BLaER1 treated with 17β-estradiol and CSF1 and Interleukin-3, amounts not matched to agents 10 nM and 100 nM (cell line): ENCODE measurements around the gene STX4.

ENCODE experiments used
- H3K27ac ChIP-seq, 11 experiments: shearing (Covaris generic); formaldehyde crosslinking; 2 replicates each; pipeline ENCODE4 v1.8.1; 2022
- H3K27me3 ChIP-seq, 11 experiments: shearing (Covaris generic); formaldehyde crosslinking; 2 replicates each; pipeline ENCODE4 v1.8.1; 2022
- H3K36me3 ChIP-seq, 11 experiments: shearing (Covaris generic); formaldehyde crosslinking; 2 replicates each; pipeline ENCODE4 v1.8.1; 2022
- H3K4me1 ChIP-seq, 10 experiments: shearing (Covaris generic); formaldehyde crosslinking; 2 replicates each; pipeline ENCODE4 v1.8.1; 2022
- H3K4me2 ChIP-seq, 11 experiments: shearing (Covaris generic); formaldehyde crosslinking; 2 replicates each; pipeline ENCODE4 v1.8.1; 2022
- H3K4me3 ChIP-seq, 10 experiments: shearing (Covaris generic); formaldehyde crosslinking; 2 replicates each; pipeline ENCODE4 v1.8.1; 2022
- H3K9ac ChIP-seq, 11 experiments: shearing (Covaris generic); formaldehyde crosslinking; 2 replicates each; pipeline ENCODE4 v1.8.1; 2022
- H3K9me3 ChIP-seq, 11 experiments: shearing (Covaris generic); formaldehyde crosslinking; replicated peaks in 1 of 11; 2 replicates each; pipeline ENCODE4 v1.8.1; 2022
- H4K20me1 ChIP-seq, 11 experiments: shearing (Covaris generic); formaldehyde crosslinking; 2 replicates each; pipeline ENCODE4 v1.8.1; 2022
- Cebpa-rat ChIP-seq, 11 experiments: shearing (Covaris generic); IDR thresholded peaks; 2 replicates each; pipeline ENCODE4 v1.8.1; 2022

The STX4 gene

GRCh38 chr16:31004658-31005057 is 28.7 kb upstream of the STX4 start:
- no peak overlapping the region for H3K4me3 ChIP-seq
- H3K27ac ChIP-seq = no peak overlapping the region
- H3K4me2 ChIP-seq = no peak overlapping the region
- peaks cover 0 to 25% (median 20%) of the 10 kb centered on the region in 10 experiments; a peak in 16 of 20 replicates for H3K4me1 ChIP-seq
- no peaks in the 10 kb centered on the region for H3K36me3 ChIP-seq
- peaks cover 0 to under 1% (median 0%) of the 10 kb centered on the region in 11 experiments; a peak in 3 of 22 replicates for H3K27me3 ChIP-seq
- no peaks in the 10 kb centered on the region for H3K9me3 ChIP-seq
- TF ChIP-seq Cebpa-rat (IDR thresholded peaks at IDR 0.05) = no peak
- no peak overlapping the region for H3K9ac ChIP-seq
- peaks cover 0 to 7% (median 0%) of the 10 kb centered on the region in 11 experiments; a peak in 3 of 22 replicates for H4K20me1 ChIP-seq

GRCh38 chr16:31005350-31006085 is 27.8 kb upstream of the STX4 start:
- no peak overlapping the region for H3K27ac ChIP-seq
- no peak overlapping the region for H3K9ac ChIP-seq
- H4K20me1 ChIP-seq = peaks cover 0 to 7% (median 0%) of the 10 kb centered on the region in 11 experiments; a peak in 3 of 22 replicates
- H3K27me3 ChIP-seq = peaks cover 0 to 4% (median 0%) of the 10 kb centered on the region in 11 experiments; a peak in 3 of 22 replicates
- H3K4me1 ChIP-seq = peaks cover 0 to 29% (median 24%) of the 10 kb centered on the region in 10 experiments; a peak in 16 of 20 replicates
- no peak for TF ChIP-seq Cebpa-rat (IDR thresholded peaks at IDR 0.05)
- H3K36me3 ChIP-seq = no peaks in the 10 kb centered on the region
- no peak overlapping the region for H3K4me3 ChIP-seq
- H3K9me3 ChIP-seq = no peaks in the 10 kb centered on the region
- H3K4me2 ChIP-seq = no peak overlapping the region

GRCh38 chr16:31006086-31006385 is 27.3 kb upstream of the STX4 start:
- no peak for TF ChIP-seq Cebpa-rat (IDR thresholded peaks at IDR 0.05)
- peaks cover 0 to 7% (median 0%) of the 10 kb centered on the region in 11 experiments; a peak in 3 of 22 replicates for H4K20me1 ChIP-seq
- no peak overlapping the region for H3K4me2 ChIP-seq
- H3K27ac ChIP-seq = no peak overlapping the region
- peaks cover 3 to 32% (median 27%) of the 10 kb centered on the region in 10 experiments; a peak in 19 of 20 replicates for H3K4me1 ChIP-seq
- no peaks in the 10 kb centered on the region for H3K9me3 ChIP-seq
- no peaks in the 10 kb centered on the region for H3K36me3 ChIP-seq
- H3K4me3 ChIP-seq = no peak overlapping the region
- H3K9ac ChIP-seq = no peak overlapping the region
- peaks cover 0 to 7% (median 3%) of the 10 kb centered on the region in 11 experiments; a peak in 9 of 22 replicates for H3K27me3 ChIP-seq

- no peaks in the 10 kb centered on the region for H3K36me3 ChIP-seq
- no peak overlapping the region for H3K9ac ChIP-seq
- no peak overlapping the region for H3K27ac ChIP-seq
- no peak overlapping the region for H3K4me3 ChIP-seq
- peaks cover 0 to 7% (median 0%) of the 10 kb centered on the region in 11 experiments; a peak in 3 of 22 replicates for H4K20me1 ChIP-seq
- peaks cover 6 to 38% (median 32%) of the 10 kb centered on the region in 10 experiments; a peak in 19 of 20 replicates for H3K4me1 ChIP-seq
- no peak for TF ChIP-seq Cebpa-rat (IDR thresholded peaks at IDR 0.05)
- peak overlapping the region in 1 of 11 experiments; percentile 36; a peak in 1 of 22 replicates for H3K4me2 ChIP-seq
- no peaks in the 10 kb centered on the region for H3K9me3 ChIP-seq
- peaks cover 0 to 13% (median 8%) of the 10 kb centered on the region in 11 experiments; a peak in 9 of 22 replicates for H3K27me3 ChIP-seq
Measured at GRCh38 chr16:31006589-31006988, 26.8 kb upstream of the STX4 start.

- Histone ChIP-seq H3K9ac (no peak overlapping the region; a peak in 1 of 22 replicates), H3K4me1 (peaks cover 6 to 38% (median 32%) of the 10 kb centered on the region in 10 experiments; a peak in 19 of 20 replicates), H3K27ac (no peak overlapping the region), H3K4me2 (peak overlapping the region in 8 of 11 experiments; percentile 5 to 48 (median 41); a peak in 13 of 22 replicates), H3K4me3 (no peak overlapping the region), H4K20me1 (peaks cover 0 to 7% (median 0%) of the 10 kb centered on the region in 11 experiments; a peak in 3 of 22 replicates), H3K27me3 (peaks cover 0 to 17% (median 8%) of the 10 kb centered on the region in 11 experiments; a peak in 9 of 22 replicates), H3K9me3 (no peaks in the 10 kb centered on the region), H3K36me3 (no peaks in the 10 kb centered on the region)
- TF ChIP-seq Cebpa-rat (IDR thresholded peaks at IDR 0.05) = no peak
Measured at GRCh38 chr16:31007684-31008083, 25.7 kb upstream of the STX4 start.

GRCh38 chr16:31008149-31008548 is 25.2 kb upstream of the STX4 start:
- Histone ChIP-seq H3K27me3 (peaks cover 0 to 17% (median 8%) of the 10 kb centered on the region in 11 experiments; a peak in 9 of 22 replicates), H3K4me2 (peak overlapping the region in 6 of 11 experiments; percentile 5 to 48 (median 41); a peak in 8 of 22 replicates), H3K9ac (no peak overlapping the region), H3K36me3 (no peaks in the 10 kb centered on the region), H3K4me3 (no peak overlapping the region), H3K4me1 (peaks cover 6 to 38% (median 32%) of the 10 kb centered on the region in 10 experiments; a peak in 19 of 20 replicates), H3K27ac (no peak overlapping the region), H4K20me1 (peaks cover 0 to 7% (median 0%) of the 10 kb centered on the region in 11 experiments; a peak in 3 of 22 replicates), H3K9me3 (no peaks in the 10 kb centered on the region)
- no peak for TF ChIP-seq Cebpa-rat (IDR thresholded peaks at IDR 0.05)

GRCh38 chr16:31008551-31008950 is 24.8 kb upstream of the STX4 start:
- peak overlapping the region in 2 of 11 experiments; percentile 10 to 29; a peak in 2 of 22 replicates for H3K4me2 ChIP-seq
- H3K9me3 ChIP-seq = no peaks in the 10 kb centered on the region; a peak in 1 of 22 replicates
- H3K9ac ChIP-seq = no peak overlapping the region
- peaks cover 0 to 6% (median 0%) of the 10 kb centered on the region in 11 experiments; a peak in 3 of 22 replicates for H4K20me1 ChIP-seq
- no peak overlapping the region for H3K27ac ChIP-seq
- no peak for TF ChIP-seq Cebpa-rat (IDR thresholded peaks at IDR 0.05)
- H3K27me3 ChIP-seq = peaks cover 0 to 17% (median 8%) of the 10 kb centered on the region in 11 experiments; a peak in 9 of 22 replicates
- H3K4me3 ChIP-seq = no peak overlapping the region
- no peaks in the 10 kb centered on the region for H3K36me3 ChIP-seq
- peaks cover 6 to 38% (median 32%) of the 10 kb centered on the region in 10 experiments; a peak in 19 of 20 replicates for H3K4me1 ChIP-seq

GRCh38 chr16:31009120-31009519 is 24.2 kb upstream of the STX4 start:
- no peak for TF ChIP-seq Cebpa-rat (IDR thresholded peaks at IDR 0.05)
- Histone ChIP-seq H3K9me3 (no peaks in the 10 kb centered on the region; a peak in 1 of 22 replicates), H3K36me3 (no peaks in the 10 kb centered on the region), H3K27ac (no peak overlapping the region), H3K4me2 (peak overlapping the region in 9 of 11 experiments; percentile 46 to 71 (median 66); a peak in 12 of 22 replicates), H4K20me1 (peaks cover 0 to 4% (median 0%) of the 10 kb centered on the region in 11 experiments; a peak in 3 of 22 replicates), H3K27me3 (peaks cover 0 to 17% (median 8%) of the 10 kb centered on the region in 11 experiments; a peak in 9 of 22 replicates), H3K9ac (no peak overlapping the region), H3K4me3 (no peak overlapping the region), H3K4me1 (peaks cover 6 to 38% (median 32%) of the 10 kb centered on the region in 10 experiments; a peak in 19 of 20 replicates)
